ENCODE results near the gene IKZF2. TPM values are rescaled to one million over a fixed set of nuclear protein-coding genes. Genes with fewer than 3 reads are reported as not detected.

The IKZF2 gene
- polyA plus RNA-seq, 1 donor (not counting 4 experiments of a cell fraction or from before 2014, with no cell fraction given), result 8.2 TPM

DNA sequence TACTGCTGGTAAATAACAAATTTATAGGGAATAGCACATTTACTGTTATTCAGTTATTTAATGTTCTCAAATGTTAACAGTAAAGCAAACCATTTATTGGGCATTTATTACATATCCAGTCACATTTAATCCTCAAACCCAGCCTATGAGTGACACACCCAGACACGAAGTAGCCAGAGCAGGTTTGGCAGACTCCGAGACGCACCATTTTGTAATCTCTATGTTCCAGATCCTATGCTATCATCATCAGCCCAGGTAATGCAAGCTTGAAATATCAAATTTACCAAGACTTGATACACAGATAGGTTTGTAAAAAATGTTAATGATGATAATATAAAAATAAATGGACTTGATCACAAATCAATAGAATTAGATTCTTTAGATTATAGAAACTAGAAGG lies 131.1 kb downstream of the IKZF2 start:
- no peaks in the 10 kb centered on the region for H3K27me3 ChIP-seq (ENCODE audit: control insufficient read depth, extremely low read depth, insufficient read depth, low read length)
- H3K9me1 ChIP-seq (ENCODE audit: control insufficient read depth, extremely low read depth, insufficient read depth, low read length), result no peaks in the 10 kb centered on the region
- H3K4me2 ChIP-seq (ENCODE audit: control insufficient read depth, extremely low read depth, insufficient read depth, low read depth, low read length), result no peak overlapping the region
- no peak overlapping the region for H3K9ac ChIP-seq (ENCODE audit: control insufficient read depth, extremely low read depth, insufficient read depth, low read length)
- TF ChIP-seq EZH2 (IDR thresholded peaks at IDR 0.05; ENCODE audit: low read length), result no peak
- TF ChIP-seq, protein P1, sequence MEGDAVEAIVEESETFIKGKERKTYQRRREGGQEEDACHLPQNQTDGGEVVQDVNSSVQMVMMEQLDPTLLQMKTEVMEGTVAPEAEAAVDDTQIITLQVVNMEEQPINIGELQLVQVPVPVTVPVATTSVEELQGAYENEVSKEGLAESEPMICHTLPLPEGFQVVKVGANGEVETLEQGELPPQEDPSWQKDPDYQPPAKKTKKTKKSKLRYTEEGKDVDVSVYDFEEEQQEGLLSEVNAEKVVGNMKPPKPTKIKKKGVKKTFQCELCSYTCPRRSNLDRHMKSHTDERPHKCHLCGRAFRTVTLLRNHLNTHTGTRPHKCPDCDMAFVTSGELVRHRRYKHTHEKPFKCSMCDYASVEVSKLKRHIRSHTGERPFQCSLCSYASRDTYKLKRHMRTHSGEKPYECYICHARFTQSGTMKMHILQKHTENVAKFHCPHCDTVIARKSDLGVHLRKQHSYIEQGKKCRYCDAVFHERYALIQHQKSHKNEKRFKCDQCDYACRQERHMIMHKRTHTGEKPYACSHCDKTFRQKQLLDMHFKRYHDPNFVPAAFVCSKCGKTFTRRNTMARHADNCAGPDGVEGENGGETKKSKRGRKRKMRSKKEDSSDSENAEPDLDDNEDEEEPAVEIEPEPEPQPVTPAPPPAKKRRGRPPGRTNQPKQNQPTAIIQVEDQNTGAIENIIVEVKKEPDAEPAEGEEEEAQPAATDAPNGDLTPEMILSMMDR (optimal IDR thresholded peaks at IDR 0.05 in 1 of 3, IDR thresholded peaks at IDR 0.05 in 1 of 3, conservative IDR thresholded peaks at IDR 0.05 in 1 of 3; ENCODE audit: extremely low read depth in 1 of 3, insufficient read depth in 2 of 3, low read length in 3 of 3), result no peak
- H4K20me1 ChIP-seq (ENCODE audit: control insufficient read depth, extremely low read depth, insufficient read depth, low read length), result no peaks in the 10 kb centered on the region
- no peaks in the 10 kb centered on the region for H3K9me3 ChIP-seq (ENCODE audit: control insufficient read depth, low read depth, low read length)
- H3K36me3 ChIP-seq (ENCODE audit: control insufficient read depth in 2 of 2, extremely low read depth in 1 of 2, insufficient read depth in 2 of 2, low read length in 2 of 2), result no peaks in the 10 kb centered on the region
- DNase-seq (ENCODE audit: low read depth, low spot score) (no peak), FAIRE-seq (no peak)
- no peak overlapping the region for H3K4me3 ChIP-seq (ENCODE audit: control insufficient read depth in 2 of 3, extremely low read depth in 1 of 3, insufficient read depth in 2 of 3, low read depth in 1 of 3, low read length in 3 of 3)
- no peaks in the 10 kb centered on the region for H3K79me2 ChIP-seq (ENCODE audit: control insufficient read depth, insufficient read depth, low read length)
- no peak overlapping the region for H2AFZ ChIP-seq (ENCODE audit: control insufficient read depth, low read length)
- no peaks in the 10 kb centered on the region for H3K4me1 ChIP-seq (ENCODE audit: control insufficient read depth, extremely low read depth, insufficient read depth, low read length)
- no peak overlapping the region for H3K27ac ChIP-seq (ENCODE audit: control insufficient read depth, insufficient read depth, low read length)
- dilution Hi-C loops (cut with MboI; ENCODE audit: extremely low pct_ligation_motif_present, low sequenced_read_pairs), result no loop called here

- no peaks in the 10 kb centered on the region for H4K20me1 ChIP-seq (ENCODE audit: control insufficient read depth, extremely low read depth, insufficient read depth, low read length)
- H3K79me2 ChIP-seq (ENCODE audit: control insufficient read depth, insufficient read depth, low read length), result no peaks in the 10 kb centered on the region
- no peak overlapping the region for H3K9ac ChIP-seq (ENCODE audit: control insufficient read depth, extremely low read depth, insufficient read depth, low read length)
- FAIRE-seq (no peak), DNase-seq (ENCODE audit: low read depth, low spot score) (no peak)
- no peak overlapping the region for H3K4me3 ChIP-seq (ENCODE audit: control insufficient read depth in 2 of 3, extremely low read depth in 1 of 3, insufficient read depth in 2 of 3, low read depth in 1 of 3, low read length in 3 of 3)
- H2AFZ ChIP-seq (ENCODE audit: control insufficient read depth, low read length), result no peak overlapping the region
- no peaks in the 10 kb centered on the region for H3K4me1 ChIP-seq (ENCODE audit: control insufficient read depth, extremely low read depth, insufficient read depth, low read length)
- no peak for TF ChIP-seq EZH2 (IDR thresholded peaks at IDR 0.05; ENCODE audit: low read length)
- TF ChIP-seq, protein P1 (optimal IDR thresholded peaks at IDR 0.05 in 1 of 3, IDR thresholded peaks at IDR 0.05 in 1 of 3, conservative IDR thresholded peaks at IDR 0.05 in 1 of 3; ENCODE audit: extremely low read depth in 1 of 3, insufficient read depth in 2 of 3, low read length in 3 of 3), result no peak
- H3K4me2 ChIP-seq (ENCODE audit: control insufficient read depth, extremely low read depth, insufficient read depth, low read depth, low read length), result no peak overlapping the region
- dilution Hi-C loops (cut with MboI; ENCODE audit: extremely low pct_ligation_motif_present, low sequenced_read_pairs), result no loop called here
- H3K27me3 ChIP-seq (ENCODE audit: control insufficient read depth, extremely low read depth, insufficient read depth, low read length), result no peaks in the 10 kb centered on the region
- H3K9me3 ChIP-seq (ENCODE audit: control insufficient read depth, low read depth, low read length), result no peaks in the 10 kb centered on the region
- no peaks in the 10 kb centered on the region for H3K36me3 ChIP-seq (ENCODE audit: control insufficient read depth in 2 of 2, extremely low read depth in 1 of 2, insufficient read depth in 2 of 2, low read length in 2 of 2)
- no peak overlapping the region for H3K27ac ChIP-seq (ENCODE audit: control insufficient read depth, insufficient read depth, low read length)
- no peaks in the 10 kb centered on the region for H3K9me1 ChIP-seq (ENCODE audit: control insufficient read depth, extremely low read depth, insufficient read depth, low read length)
These were observed 132.0 kb downstream of the IKZF2 start for GRCh38 chr2:213019368-213019767.

Measured in keratinocyte (primary cell).